GM21723 (cell line): Measurements from ENCODE around the gene CYP4V2.
A peak's percentile ranks its signal among the peaks of the same experiment; 100 is the strongest.

ENCODE experiments used
- ATAC-seq: cut with Tn5 transposase; IDR thresholded peaks from one replicate; pipeline ENCODE4 v1.9.1; 2021; ENCODE audit warnings: mild to moderate bottlenecking, moderate library complexity; ENCODE audit not compliant: unreplicated experiment

CYP4V2 gene

DNA sequence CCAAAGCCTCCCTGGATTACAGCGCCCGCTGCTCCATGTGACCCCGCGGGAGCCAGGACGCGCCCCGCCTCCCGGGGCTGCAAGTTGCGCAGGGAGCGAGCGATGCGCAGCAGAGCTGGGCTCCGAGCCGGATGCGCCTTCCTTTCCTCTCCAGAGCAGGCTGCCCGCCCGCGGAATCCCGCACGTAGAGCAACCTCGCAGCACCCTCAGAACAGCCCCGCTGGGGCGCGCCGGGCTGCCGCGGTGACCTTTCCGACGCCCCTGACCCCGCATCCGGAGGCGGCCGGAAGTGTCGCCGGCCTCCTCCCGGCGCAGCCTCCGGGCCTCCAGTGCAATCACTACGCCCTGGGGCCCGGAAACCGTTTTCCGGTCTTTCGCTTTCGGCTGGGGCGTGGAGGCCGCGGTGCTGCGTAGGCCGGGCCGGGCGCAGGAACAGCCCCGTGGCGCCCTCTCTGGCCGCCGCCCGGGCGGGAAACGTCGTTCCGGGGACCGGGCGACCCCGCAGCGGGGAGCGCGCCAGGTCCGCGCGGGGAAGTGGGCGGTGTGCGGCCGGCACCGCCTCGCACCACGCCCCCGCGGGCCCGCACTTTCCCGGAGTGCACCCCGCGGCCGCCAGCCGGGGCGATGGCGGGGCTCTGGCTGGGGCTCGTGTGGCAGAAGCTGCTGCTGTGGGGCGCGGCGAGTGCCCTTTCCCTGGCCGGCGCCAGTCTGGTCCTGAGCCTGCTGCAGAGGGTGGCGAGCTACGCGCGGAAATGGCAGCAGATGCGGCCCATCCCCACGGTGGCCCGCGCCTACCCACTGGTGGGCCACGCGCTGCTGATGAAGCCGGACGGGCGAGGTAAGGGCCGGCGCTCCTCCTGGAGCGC, at the start of gene CYP4V2:
Gene CYP4V2, plus strand, starts transcription at position 368 of the 866 bp plus-strand sequence. Its CDS starts 257 bp downstream, at position 625.
- ATAC-seq = peak; percentile 90

DNA sequence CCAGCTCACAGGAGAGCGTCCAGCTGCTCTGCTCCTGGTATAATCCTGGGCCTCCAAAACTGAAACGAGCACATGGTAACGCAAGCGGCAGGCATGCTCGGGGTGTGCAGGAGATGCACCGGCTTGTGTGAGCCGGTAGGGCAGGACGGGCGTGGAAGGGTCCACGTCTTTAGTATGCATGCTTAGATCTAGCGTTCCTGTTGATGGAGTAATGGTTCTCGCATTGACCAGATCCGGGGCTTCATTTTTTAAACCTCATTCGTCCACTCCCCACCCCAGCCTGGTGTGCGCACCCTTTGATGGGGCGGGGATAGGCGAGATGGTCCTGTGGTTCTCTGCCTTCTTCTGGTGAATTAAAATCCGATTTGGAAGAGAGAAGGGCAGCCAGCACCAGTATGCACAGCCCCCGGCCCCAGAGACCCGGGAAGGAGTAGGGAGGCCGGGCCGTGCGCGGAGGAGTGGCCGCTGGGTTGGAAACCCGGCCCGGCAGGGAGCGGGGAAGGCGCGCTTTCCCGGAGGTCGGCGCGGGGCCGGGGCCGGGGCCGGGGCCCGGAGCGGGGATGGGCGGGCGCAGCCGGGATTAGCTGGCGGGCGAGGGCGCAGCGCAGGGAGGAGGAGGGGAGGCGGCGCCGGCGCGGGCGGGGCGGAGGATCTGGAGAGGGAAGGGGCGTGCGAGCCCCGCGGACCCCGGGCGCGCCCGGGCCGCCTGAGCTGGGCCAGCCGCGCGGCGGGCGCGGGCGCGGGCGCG, 47.0 kb upstream of the CYP4V2 start:
- ATAC-seq = peak; percentile 36

DNA sequence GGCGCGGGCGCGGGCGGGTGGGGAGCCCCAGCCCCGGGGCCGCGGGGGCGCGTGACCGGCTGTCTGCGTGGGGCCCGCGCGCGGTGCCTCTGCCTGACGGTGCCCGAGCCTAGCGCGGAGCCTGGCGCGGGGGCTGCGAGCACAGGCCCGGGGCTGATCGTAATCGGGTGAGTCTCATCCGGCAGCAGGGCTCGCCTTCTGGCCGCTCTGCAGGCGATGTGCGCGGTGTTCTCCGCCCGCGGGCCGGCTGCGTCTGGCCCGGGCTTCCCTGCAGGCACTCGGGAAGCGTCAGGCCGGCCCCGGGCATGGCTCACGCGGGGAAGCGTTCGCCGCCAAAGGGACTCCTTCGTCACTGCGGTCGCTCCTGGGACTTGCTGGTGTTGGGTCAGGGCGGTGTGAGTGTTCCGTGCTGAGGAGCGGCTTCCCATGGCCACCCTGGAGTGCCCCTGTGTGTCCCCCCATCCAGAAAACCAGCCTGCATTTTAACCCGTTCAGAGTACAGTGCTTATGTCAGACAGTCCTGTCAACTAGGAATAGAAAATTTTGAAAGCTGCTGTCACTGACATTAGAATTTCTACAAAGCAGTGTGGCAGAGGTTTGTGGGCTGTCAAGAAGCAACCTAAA, 46.3 kb upstream of the CYP4V2 start:
- peak; percentile 35 for ATAC-seq

DNA sequence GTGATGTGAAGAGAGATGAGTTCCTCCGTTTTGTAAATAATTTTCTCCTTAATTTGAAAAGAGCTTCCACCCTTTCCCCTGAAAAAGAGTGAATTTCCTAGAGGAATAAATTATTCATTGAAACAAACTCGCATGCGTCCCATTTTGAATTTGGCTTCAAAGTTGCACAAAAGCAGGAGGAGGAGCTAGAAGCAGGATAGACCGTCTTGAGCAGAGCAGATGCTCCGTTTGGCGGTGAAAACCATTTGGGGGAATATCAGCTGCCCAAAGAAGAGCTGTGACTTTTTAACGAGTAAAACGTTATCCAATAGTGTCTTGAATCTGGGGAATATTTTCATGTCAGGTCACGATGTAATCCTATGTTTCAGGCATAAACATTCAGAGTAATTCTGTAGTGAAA, 44.9 kb upstream of the CYP4V2 start:
- no peak for ATAC-seq

DNA sequence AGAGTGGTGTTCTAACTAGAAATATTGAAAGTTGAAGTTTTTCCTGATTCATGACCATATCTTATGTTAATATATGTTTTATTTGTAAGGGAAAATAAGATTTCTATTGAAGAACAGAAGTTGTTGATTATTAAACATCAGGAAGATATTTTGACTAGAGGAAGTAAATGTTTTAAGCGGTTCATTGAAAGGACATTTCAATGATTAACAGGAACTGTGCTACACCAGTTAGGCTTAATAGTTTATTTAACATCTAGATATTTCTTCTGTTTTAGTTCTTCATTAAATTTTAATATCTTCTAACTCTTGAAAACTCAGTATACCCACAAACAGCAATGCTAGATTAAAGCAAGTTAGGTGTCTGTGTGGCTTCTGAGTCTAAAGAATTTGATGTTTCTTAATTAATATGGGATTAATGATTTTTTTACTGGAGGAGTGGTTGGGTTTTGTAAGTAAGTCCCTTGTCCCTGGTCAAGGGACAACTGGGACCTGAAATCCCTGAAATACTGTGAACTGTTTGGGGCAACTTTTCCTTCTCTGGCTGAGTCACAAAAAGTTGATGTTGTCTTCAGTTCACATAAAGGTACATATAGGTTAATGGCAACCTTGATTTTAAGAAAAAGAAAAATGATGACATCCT, 42.9 kb upstream of the CYP4V2 start:
- ATAC-seq = no peak

DNA sequence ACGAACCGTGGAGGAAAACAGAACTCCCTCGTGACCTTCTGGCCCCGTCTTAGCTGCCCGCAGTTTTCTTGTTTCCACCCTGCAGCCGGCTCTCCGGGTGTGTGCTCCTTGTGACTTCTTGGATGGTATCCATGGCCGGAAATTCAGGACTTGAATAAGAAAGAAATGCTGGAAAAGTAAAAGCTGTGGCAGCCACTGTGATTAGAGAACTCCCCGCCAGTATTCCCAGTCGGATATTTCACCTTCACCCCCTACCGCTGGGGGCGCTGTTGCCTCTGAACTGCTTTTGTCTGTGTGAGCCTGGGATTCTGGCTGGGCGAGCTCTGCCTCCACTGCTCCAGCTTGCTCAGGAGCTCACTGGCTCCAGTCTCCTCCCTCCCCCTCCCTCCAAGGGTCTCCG, 41.5 kb upstream of the CYP4V2 start:
- ATAC-seq = no peak

DNA sequence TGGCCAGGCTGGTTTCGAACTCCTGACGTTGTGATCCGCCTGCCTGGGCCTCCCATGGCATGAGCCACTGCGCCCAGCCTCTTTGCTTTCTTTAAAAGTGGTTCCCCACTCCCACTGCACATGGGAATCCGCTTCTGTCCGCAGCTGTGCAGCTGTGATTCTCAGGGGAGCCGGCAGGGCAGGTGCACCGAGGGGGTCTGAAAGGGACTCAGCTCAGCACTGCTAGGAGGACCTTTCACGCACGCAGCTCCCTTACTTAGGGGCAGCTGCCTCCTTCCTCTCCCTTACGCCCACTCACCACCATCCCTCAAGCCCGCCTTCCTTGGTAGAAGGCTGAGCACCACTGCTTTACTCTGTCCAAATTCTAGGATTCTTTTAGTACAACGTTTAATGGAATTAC, 40.4 kb upstream of the CYP4V2 start:
- ATAC-seq = no peak

DNA sequence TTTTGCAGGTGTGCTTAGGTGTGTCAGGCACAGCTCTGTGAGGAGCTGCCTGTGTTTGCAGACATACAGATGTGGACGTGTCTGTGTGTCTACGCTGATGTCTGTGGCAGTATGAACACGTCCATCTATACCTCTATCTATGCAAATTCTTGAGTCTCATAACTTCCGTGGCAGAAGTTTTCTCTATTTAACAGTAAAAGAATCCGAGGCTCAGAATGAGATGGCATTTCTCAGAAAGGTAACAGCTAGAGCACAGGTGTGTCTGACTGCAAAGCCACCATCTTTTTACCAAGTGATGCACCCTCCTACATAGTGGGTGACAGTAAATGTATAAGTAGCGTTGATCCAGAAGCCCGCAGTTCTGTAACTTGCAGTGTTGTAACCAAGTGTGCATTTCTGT, 39.9 kb upstream of the CYP4V2 start:
- no peak for ATAC-seq

DNA sequence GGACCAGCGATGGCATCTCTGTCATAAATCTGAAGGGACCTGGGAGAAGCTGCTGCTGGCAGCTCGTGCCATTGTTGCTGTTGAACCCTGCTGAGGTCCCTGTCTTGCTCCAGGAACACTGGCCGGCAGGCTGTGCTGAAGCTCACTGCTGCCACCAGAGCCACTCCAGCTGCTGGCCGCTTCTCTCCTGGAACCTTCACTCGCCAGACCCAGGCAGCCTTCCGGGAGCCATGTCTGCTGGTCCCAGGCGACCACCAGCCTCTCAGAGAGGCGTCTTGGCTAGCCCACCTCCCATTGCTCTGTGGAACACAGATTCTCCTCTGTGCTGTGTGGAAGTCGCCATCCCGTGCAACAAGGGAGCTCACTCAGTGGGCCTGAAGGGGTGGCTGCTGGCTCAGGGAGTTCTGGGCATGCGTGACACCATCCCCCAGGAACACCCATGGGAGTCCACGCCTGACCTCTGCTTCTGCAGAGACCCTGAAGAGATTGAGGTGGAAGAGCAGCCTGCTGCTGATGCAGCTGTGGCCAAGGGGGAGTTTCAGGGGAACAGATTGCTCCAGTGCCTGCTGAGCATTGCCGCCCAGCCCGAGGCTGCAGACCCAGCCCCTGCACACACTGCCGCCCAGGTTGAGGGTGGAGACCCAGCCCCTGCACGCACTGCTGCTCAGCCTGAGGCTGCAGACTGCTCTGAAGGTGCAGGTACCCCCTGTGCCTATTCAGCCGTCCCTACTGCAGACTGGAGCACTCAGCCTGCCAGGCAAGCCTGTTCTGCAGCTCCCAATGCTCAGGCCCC, 33.1 kb upstream of the CYP4V2 start:
- ATAC-seq = no peak

DNA sequence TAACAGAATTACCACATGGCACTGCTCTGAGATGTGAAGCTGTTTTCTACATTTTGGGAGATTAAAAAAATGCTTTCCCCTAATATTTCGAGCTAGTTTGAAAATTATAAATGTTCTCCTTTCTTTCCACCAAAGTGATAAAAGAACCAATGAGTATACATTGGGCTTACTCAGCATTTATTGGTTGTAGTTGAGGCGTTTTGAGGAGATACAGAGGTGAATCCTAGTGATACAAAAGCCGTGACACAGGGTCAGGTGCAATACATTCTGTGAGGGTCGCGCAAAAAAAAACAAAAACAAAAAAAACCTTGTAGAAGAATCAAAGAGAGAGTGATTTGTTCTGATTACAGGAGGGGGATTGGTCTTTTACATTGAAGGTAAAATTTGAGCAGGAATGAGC, 32.4 kb upstream of the CYP4V2 start:
- ATAC-seq = no peak

DNA sequence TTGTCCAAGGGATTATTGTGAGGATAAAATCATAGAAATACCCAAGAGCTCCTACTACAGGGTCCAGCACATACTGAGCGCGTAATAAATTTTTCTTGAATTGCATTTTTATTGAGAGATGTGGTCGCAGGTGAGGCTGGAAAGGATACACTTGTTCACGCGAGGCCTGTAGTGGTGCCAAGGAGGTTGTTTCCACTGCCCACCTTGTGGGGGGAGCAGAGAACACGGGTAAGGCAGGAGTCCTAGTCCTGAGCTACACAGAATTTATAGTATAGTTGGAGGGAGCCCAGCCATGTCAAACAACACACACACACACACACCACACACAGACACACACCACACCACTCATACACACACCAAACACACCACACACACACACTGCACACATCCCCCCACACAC, 31.8 kb upstream of the CYP4V2 start:
- ATAC-seq = no peak

DNA sequence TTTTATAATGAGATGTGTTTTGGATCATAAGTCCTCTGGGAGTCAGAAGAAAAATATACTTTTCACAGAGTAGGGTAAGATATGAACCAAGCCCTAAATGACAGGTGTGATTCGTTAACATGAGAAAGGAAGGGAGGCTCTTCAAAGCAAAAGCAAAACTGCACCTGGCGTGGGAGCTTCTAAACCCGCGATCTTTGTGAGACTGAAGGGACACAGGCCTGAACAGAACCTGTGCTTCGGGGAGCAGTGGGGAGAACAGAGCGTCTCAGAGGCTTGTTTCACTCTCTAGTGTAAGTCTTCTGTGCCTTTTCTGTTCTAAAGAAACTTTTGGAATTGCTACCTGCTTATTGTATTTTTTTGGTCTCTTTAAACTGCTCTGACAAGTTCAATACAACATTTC, 30.2 kb upstream of the CYP4V2 start:
- peak; percentile 98 for ATAC-seq

DNA sequence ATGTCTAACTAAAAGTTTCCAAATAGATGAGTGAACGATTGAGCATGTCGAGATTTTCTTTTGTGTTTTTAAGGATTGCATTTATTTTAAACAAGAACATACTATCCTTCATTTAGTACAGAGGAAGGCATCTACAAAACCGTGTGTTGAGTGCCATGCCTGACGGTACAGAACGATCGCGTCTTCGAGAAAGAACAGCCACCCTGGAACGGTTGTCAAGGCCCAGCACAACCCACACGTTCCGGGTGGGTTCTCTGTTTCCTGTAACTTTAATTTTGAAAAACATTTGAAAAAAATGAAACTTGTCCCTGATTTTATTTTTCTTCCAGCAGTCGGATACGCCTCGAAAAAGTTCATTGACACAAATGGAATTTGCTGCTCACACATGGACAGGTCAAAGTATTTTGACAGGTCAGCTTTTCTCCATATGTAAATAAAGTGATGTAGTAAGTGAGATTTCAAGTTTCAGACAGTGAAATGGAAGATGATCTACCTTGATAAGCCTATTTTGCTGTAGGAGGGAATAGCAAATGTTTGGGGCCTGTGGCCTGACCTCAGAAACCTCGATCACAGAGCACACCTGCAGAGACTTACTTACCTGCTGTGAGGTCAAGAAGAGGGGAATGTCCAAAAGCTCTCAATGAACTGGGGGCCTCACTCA, 24.4 kb upstream of the CYP4V2 start:
- no peak for ATAC-seq

DNA sequence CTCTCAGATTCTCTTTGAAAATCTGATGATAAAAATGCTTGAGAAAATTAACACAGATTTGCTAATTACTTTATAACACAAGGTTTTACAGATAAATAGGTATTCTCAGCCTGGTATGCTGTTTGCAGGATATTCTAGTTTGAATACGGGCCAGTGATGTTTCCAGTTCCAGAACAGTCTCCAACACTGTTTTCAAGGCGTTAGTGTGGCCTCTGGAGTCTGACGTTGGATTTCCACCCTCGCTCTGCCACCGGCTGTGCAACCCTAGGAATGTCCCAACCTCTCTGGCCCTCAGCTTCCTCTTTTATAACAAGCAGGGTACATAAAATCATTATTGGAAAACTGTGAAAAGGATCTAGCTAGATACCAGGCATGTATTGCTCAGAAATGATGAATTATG, 23.8 kb upstream of the CYP4V2 start:
- ATAC-seq = no peak

DNA sequence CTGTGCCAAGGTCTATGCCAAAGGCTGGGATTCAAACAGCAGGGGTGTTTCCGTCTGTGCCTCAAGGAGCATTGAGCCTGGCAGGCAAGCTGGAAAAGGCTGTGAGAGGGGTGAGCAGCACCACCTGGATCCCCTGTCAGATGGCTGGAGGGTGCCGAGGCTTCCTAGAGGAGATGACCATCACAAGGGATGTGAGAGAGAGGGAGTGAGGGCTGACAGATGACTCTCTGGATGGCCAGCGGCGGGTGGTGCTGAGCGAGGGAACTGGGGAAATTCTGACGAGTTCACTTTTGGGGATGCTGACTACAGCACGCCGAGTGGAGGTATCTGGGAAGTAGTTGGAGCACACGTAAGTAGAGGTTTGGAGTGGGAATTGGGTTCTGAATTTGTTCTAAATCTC, 22.6 kb upstream of the CYP4V2 start:
- ATAC-seq = no peak

DNA sequence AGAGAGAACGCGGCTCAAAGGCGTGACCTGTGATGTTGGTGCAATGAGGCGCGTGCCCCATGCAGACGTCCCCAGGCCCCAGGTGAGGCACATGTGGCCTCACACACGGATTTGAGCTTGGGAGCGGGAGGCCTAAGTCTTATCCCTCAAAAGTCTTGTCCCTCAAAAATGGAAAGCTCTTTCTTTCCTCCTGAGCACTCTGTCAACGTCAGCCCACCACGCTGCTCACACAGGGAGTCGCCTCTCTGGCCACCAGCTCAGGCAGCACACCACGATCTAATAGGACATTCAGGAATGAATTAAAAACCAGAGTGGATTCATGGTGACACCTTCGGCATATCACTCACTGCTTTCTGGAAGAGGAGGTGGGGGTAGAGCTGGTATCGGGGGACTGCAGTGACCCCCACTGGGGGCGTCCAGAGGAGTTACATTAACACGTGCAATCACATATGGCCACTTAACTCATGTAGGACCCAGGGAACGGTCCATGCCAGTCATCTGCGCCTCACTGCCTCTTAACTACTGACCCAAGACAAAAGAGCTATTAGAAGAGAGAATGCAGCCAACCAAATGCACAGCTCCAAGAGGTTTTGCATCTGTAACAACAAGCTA, 21.9 kb upstream of the CYP4V2 start:
- no peak for ATAC-seq

DNA sequence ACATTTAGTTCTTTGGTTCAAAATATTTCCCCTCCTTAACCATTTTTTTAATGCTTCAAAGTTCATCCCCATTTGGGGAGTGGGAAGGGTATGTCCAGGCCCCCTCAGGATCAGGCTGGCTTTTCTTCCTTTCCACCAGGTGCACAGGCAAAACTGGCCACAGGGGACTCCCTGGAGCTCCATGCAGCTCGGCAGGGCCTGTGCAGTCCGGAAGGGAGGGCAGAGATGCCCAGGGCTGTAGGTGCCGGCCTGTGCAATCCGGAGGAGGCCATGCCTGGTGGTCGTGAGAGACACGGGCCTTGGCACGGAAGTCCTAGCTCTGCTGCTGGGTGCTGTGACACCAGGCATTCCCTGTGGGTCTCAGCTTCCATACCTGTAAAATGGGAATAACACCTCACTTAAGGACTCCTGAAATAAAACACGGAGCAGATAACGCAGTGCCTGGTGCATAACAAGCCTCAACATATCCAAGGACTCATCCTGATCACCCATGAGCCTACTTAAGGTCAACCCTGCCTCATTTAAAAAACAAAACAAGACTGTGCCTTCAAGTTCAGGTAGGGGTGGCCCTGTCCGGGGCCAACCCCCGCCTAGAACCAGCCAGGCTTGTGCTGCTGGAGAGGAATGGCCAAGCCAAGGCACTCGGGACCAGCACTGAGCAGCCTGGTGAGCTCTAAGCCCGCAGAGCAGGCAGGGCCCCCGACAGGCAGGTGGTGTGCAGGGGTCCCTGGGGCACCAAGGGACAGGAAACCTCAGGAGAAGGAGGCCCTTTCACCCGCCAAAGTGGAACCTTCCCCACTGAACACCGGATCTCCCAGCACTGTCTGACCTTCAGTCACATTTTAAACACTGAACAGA, 21.2 kb upstream of the CYP4V2 start:
- ATAC-seq = no peak

DNA sequence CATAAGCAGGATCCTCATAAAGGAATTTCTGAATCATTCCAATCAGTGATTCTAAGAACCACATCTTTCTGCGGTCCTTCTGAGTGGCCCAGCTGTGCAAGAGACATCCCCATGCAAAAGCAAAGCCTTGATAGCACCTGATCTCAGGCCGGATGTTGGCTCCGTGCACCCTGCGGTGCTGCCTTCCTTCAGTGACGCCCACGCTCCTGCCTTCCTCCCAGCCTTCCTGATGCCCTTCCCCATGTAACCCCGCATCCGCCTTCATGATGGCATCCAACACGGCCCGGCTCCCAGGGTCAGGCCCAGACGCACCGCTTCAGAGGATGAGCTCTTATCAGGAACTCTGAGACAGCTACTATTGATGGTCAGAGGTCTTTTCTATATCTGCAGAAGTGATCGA, 20.4 kb upstream of the CYP4V2 start:
- ATAC-seq = no peak

DNA sequence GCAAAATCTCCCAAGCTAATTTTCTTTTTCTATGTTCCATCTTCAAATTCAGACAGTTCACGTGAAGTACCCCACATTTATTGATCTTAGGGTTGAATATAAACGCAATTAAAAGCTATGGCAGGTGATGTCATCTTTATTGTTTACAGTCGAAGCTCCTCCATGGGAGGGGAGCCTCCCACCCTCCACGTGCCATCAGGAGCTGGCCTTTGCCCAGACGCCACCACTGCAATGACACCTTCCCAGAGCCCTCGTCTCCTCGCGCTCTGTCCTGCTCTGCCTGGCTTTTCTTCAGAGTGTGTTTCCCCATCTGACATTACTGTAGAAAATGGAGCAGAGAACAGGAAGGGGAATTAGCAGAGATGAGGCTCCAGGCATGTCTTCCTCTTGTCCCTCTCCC, 18.8 kb upstream of the CYP4V2 start:
- ATAC-seq = no peak
